OCI-LY3 (cell line): ENCODE measurements around the gene TERB1.

Experiments used
- H2AFZ ChIP-seq: fragments of 200-600, 300-600 bp; shearing (Covaris generic); 2 replicates; pipeline ENCODE4 v1.6.0; 2014; ENCODE audit warnings: antibody characterized with exemption, low read depth, low read length
- H3K27ac ChIP-seq: fragments of 200-600, 300-600 bp; sonication (generic); 2 replicates; pipeline ENCODE4 v1.5.1; 2014; ENCODE audit warnings: mild to moderate bottlenecking, low read length, moderate library complexity, mixed read lengths
- H3K27me3 ChIP-seq: fragments of 200-600, 300-600 bp; sonication (generic); 2 replicates; pipeline ENCODE4 v1.6.1; 2014; ENCODE audit warnings: low read depth, low read length, mixed read lengths
- H3K36me3 ChIP-seq: fragments of 200-600, 300-600 bp; sonication (generic); replicated peaks from 2 replicates; pipeline ENCODE3; 2014; ENCODE audit warnings: low read depth, low read length, mixed read lengths
- H3K4me1 ChIP-seq: fragments of 300-600, 200-600 bp; sonication (generic); 2 replicates; pipeline ENCODE4 v1.6.1; 2014; ENCODE audit warnings: low read length, mixed read lengths
- H3K4me2 ChIP-seq: fragments of 200-600, 300-600 bp; sonication (generic); 2 replicates; pipeline ENCODE4 v1.6.1; 2014; ENCODE audit warnings: low read length, mixed read lengths
- H3K4me3 ChIP-seq: fragments of 300-600, 200-600 bp; sonication (generic); 2 replicates; pipeline ENCODE4 v1.5.1; 2014; ENCODE audit warnings: antibody characterized with exemption, mild to moderate bottlenecking, low read length, moderate library complexity
- H3K79me2 ChIP-seq: fragments of 300-600, 200-600 bp; shearing (Covaris generic); 2 replicates; pipeline ENCODE4 v1.6.1; 2014; ENCODE audit warnings: mild to moderate bottlenecking, low read length, mixed read lengths
- H3K9ac ChIP-seq: fragments of 300-600, 200-600 bp; shearing (Covaris generic); 2 replicates; pipeline ENCODE4 v1.6.0; 2014; ENCODE audit warnings: mild to moderate bottlenecking, low read length, moderate library complexity
- H3K9me3 ChIP-seq: fragments of 200-600, 300-600 bp; shearing (Covaris generic); 2 replicates; pipeline ENCODE4 v1.6.1; 2014; ENCODE audit warnings: low read length, mixed read lengths; ENCODE audit not compliant: insufficient read depth
- H4K20me1 ChIP-seq: fragments of 200-600, 300-600 bp; sonication (generic); 2 replicates; pipeline ENCODE4 v1.6.1; 2016; ENCODE audit warnings: low read length, mixed read lengths; ENCODE audit not compliant: insufficient read depth
- EZH2phosphoT487 ChIP-seq: fragments of 200-600 bp; shearing (Covaris generic); IDR thresholded peaks from 2 replicates; pipeline ENCODE4 v1.6.1; 2018; ENCODE audit warnings: antibody characterized with exemption, mixed run types, low read depth
- TF ChIP-seq, protein P1 (sequence below): fragments of 200-600, 300-600 bp; sonication (generic); IDR thresholded peaks from 2 replicates; pipeline ENCODE4 v1.5.1; 2014; ENCODE audit warnings: antibody characterized with exemption, low read length, low read depth

The TERB1 gene, protein sequence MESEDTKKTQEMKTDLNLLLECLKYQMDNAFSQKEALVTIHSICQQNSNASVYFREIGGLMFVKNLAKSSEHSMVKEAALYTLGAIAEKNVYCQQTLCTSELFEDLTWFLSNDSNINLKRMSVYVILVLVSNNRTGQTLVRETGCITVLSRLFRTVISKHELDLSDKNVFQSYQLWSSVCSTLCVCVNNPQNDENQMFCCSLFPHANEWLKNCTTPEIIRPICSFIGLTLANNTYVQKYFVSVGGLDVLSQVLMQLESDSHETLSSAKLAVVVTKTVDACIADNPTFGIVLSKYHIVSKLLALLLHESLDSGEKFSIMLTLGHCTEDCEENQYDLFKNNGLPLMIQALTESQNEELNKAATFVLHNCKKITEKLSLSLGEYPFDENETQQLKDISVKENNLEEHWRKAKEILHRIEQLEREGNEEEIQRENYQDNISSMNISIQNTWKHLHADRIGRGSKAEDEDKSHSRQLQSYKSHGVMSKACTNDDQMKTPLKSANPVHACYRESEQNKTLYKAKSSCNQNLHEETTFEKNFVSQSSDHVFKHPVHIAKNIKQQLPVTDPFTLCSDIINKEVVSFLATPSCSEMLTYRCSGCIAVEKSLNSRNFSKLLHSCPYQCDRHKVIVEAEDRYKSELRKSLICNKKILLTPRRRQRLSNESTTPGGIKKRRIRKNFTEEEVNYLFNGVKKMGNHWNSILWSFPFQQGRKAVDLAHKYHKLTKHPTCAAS

GRCh38 chr16:66801320-66802105 is at the start of gene TERB1:
TERB1 (minus strand) TSS chr16:66801584; CDS start chr16:66796798, 4,786 bp downstream.
- H3K36me3 ChIP-seq: peaks cover 28% of the 10 kb centered on the region
- no peak within 1 kb of the TSS for H3K27ac ChIP-seq
- H4K20me1 ChIP-seq: no peaks in the 10 kb centered on the region
- H3K79me2 ChIP-seq: no peaks in the 10 kb centered on the region
- H3K9ac ChIP-seq: no peak within 1 kb of the TSS
- H3K4me2 ChIP-seq: no peak within 1 kb of the TSS
- H3K27me3 ChIP-seq: no peaks in the 10 kb centered on the region
- no peaks in the 10 kb centered on the region for H3K9me3 ChIP-seq
- no peak within 1 kb of the TSS for H2AFZ ChIP-seq
- no peaks in the 10 kb centered on the region for H3K4me1 ChIP-seq
- no peak within 1 kb of the TSS for H3K4me3 ChIP-seq
- no peak for TF ChIP-seq EZH2phosphoT487
- TF ChIP-seq, protein P1, sequence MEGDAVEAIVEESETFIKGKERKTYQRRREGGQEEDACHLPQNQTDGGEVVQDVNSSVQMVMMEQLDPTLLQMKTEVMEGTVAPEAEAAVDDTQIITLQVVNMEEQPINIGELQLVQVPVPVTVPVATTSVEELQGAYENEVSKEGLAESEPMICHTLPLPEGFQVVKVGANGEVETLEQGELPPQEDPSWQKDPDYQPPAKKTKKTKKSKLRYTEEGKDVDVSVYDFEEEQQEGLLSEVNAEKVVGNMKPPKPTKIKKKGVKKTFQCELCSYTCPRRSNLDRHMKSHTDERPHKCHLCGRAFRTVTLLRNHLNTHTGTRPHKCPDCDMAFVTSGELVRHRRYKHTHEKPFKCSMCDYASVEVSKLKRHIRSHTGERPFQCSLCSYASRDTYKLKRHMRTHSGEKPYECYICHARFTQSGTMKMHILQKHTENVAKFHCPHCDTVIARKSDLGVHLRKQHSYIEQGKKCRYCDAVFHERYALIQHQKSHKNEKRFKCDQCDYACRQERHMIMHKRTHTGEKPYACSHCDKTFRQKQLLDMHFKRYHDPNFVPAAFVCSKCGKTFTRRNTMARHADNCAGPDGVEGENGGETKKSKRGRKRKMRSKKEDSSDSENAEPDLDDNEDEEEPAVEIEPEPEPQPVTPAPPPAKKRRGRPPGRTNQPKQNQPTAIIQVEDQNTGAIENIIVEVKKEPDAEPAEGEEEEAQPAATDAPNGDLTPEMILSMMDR: no peak

- no peaks in the 10 kb centered on the region for H3K9me3 ChIP-seq
- 0 out of 2 replicates have a peak overlapping the region, but pooled peaks have one; percentile 3 for H3K9ac ChIP-seq
- H2AFZ ChIP-seq: no peak overlapping the region
- no peak overlapping the region for H3K27ac ChIP-seq
- H3K4me1 ChIP-seq: peaks cover 20% of the 10 kb centered on the region
- no peaks in the 10 kb centered on the region for H3K79me2 ChIP-seq
- no peak overlapping the region for H3K4me3 ChIP-seq
- no peaks in the 10 kb centered on the region for H3K36me3 ChIP-seq
- H3K27me3 ChIP-seq: 0 out of 2 replicates have a peak, but pooled peaks cover 8% of the 10 kb centered on the region
- H3K4me2 ChIP-seq: peak overlapping the region; percentile 33
- TF ChIP-seq, protein P1: no peak
- no peak for TF ChIP-seq EZH2phosphoT487
- H4K20me1 ChIP-seq: no peaks in the 10 kb centered on the region
Measured at GRCh38 chr16:66850115-66850815, 48.9 kb upstream of the TERB1 start.

DNA sequence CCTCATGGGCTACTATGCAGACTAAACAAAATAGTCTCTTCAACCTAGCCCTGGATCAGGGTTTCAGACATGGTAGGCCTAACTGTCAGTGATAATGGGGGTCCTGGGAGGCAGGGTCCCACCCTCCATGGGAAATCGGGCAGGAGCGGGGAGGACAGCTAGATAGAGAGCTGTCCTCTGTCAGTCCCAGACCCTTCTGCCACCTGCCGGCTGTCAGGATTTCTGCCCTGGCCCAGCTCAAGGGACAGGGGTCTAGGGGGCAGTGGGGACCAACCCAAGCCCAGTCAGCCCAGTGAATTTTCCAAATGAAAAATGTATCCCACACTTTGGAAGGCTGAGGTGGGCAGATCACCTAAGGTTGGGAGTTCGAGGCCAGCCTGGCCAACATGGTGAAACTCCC is 48.2 kb upstream of the TERB1 start:
- Histone ChIP-seq H3K27ac (no peak overlapping the region), H3K9ac (no peak overlapping the region), H3K9me3 (no peaks in the 10 kb centered on the region), H3K36me3 (no peaks in the 10 kb centered on the region), H3K4me3 (no peak overlapping the region), H2AFZ (no peak overlapping the region), H4K20me1 (no peaks in the 10 kb centered on the region), H3K27me3 (0 out of 2 replicates have a peak, but pooled peaks cover 8% of the 10 kb centered on the region), H3K4me1 (peaks cover 20% of the 10 kb centered on the region), H3K79me2 (no peaks in the 10 kb centered on the region), H3K4me2 (no peak overlapping the region)
- TF ChIP-seq, protein P1: no peak
- TF ChIP-seq EZH2phosphoT487: no peak
